ENCODE results near the gene MAST1. TPM values are rescaled to one million over a fixed set of nuclear protein-coding genes. Genes with fewer than 3 reads are reported as not detected.
"Not testable (repeated sequence)": the region's sequence is repeated elsewhere in the genome, so short reads cannot be mapped to it uniquely, and the experiment has no call there.

The MAST1 gene
- total RNA-seq, 2 donors from 2014 or later, result 5.8 to 6.0 TPM

- Mint-ChIP-seq H3K27ac (peak overlapping the region; percentile 96), H3K36me3 (ENCODE audit: insufficient read depth in 2 of 2) (peaks cover 10 to 17% of the 10 kb centered on the region in 2 donors), H3K9me3 (no peaks in the 10 kb centered on the region), H3K4me1 (ENCODE audit: low read depth) (peaks cover 34% of the 10 kb centered on the region), H3K27me3 (ENCODE audit: low read depth) (no peaks in the 10 kb centered on the region), H3K4me3 (peak overlapping the region; percentile 87 to 94)
- DNase-seq (no peak), ATAC-seq (replicated peaks in 1 of 2) (no peak)
Measured at GRCh38 chr19:12794971-12795381, 43.3 kb upstream of the MAST1 start.

- Mint-ChIP-seq H3K9me3 (no peaks in the 10 kb centered on the region), H3K4me3 (peak overlapping the region; percentile 87 to 94), H3K27me3 (ENCODE audit: low read depth) (no peaks in the 10 kb centered on the region), H3K27ac (peak overlapping the region; percentile 43), H3K4me1 (ENCODE audit: low read depth) (peaks cover 45% of the 10 kb centered on the region), H3K36me3 (ENCODE audit: insufficient read depth in 2 of 2) (peaks cover 5 to 14% of the 10 kb centered on the region in 2 donors)
- DNase-seq, result peak; percentile 76 to 79
- peak in 1 of 2 donors; percentile 7 for ATAC-seq (replicated peaks in 1 of 2)
Measured at GRCh38 chr19:12796146-12797071, 41.9 kb upstream of the MAST1 start.

GRCh38 chr19:12797141-12797587, 41.2 kb upstream of the MAST1 start:
- DNase-seq, result no peak
- Mint-ChIP-seq H3K27me3 (ENCODE audit: low read depth) (no peaks in the 10 kb centered on the region), H3K4me1 (ENCODE audit: low read depth) (peaks cover 47% of the 10 kb centered on the region), H3K9me3 (no peaks in the 10 kb centered on the region), H3K36me3 (ENCODE audit: insufficient read depth in 2 of 2) (peaks cover 5 to 11% of the 10 kb centered on the region in 2 donors), H3K27ac (no peak overlapping the region), H3K4me3 (no peak overlapping the region)
- ATAC-seq (replicated peaks in 1 of 2), result no peak

DNA sequence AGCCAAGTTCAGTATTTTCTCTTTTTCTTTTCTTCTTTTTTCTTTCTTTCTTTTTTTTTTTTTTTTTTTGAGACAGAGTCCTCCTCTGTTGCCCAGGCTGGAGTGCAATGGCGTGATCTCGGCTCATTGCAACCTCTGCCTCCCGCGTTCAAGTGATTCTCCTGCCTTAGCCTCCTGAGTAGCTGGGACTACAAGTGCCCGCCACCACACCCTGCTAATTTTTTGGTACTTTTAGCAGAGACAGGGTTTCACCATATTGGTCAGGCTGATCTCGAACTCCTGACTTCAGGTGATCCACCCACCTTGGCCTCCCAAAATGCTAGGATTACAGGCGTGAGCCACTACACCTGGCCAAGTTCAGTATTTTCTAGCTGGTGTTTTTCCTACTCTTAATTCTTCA, 40.7 kb upstream of the MAST1 start:
- DNase-seq; H3K9me3 Mint-ChIP-seq; ATAC-seq (replicated peaks in 1 of 2); H3K4me3 Mint-ChIP-seq; H3K27me3 Mint-ChIP-seq (ENCODE audit: low read depth): not testable (repeated sequence)
- Mint-ChIP-seq H3K36me3 (ENCODE audit: insufficient read depth in 2 of 2) (peaks cover 5 to 11% of the 10 kb centered on the region in 2 donors), H3K27ac (peak overlapping the region; percentile 68), H3K4me1 (ENCODE audit: low read depth) (peaks cover 51% of the 10 kb centered on the region)

GRCh38 chr19:12799742-12800465, 38.4 kb upstream of the MAST1 start:
- Mint-ChIP-seq H3K4me3 (peak overlapping the region; percentile 94), H3K27ac (no peak overlapping the region), H3K9me3 (no peaks in the 10 kb centered on the region), H3K4me1 (ENCODE audit: low read depth) (peaks cover 43% of the 10 kb centered on the region), H3K36me3 (ENCODE audit: insufficient read depth in 2 of 2) (peaks cover 1 to 5% of the 10 kb centered on the region in 2 donors), H3K27me3 (ENCODE audit: low read depth) (no peaks in the 10 kb centered on the region)
- DNase-seq (no peak), ATAC-seq (replicated peaks in 1 of 2) (no peak)

- Mint-ChIP-seq H3K4me1 (ENCODE audit: low read depth) (peaks cover 42% of the 10 kb centered on the region), H3K27ac (peak overlapping the region; percentile 68), H3K36me3 (ENCODE audit: insufficient read depth in 2 of 2) (peaks cover 1 to 5% of the 10 kb centered on the region in 2 donors), H3K9me3 (no peaks in the 10 kb centered on the region), H3K4me3 (peak overlapping the region; percentile 94), H3K27me3 (ENCODE audit: low read depth) (no peaks in the 10 kb centered on the region)
- DNase-seq (no peak), ATAC-seq (replicated peaks in 1 of 2) (no peak)
Measured at GRCh38 chr19:12800466-12800770, 37.9 kb upstream of the MAST1 start.

DNA sequence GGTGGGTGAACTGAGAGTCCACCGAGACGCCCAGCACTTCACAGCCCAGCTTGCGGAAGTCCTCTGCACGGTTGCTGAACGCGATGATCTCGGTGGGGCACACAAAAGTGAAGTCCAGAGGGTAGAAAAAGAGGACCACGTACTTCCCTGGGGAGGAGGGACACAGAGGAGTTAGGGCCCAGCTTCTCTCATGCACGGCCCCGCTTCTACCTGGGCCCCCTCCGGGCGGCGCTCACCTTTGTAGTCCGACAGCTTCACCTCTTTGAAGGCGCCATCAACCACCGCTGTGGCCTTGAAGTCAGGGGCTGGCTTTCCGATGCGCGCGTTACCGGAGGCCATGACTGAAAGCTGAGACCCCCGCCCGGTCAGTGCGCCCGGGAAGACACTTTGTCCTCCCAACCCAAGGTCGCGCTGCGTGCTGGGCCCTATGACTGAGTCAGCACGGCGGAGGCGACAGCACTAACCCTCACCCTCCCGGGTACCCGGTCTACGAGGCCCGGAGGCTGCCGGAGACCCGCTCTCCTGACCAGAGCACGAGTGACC, 37.3 kb upstream of the MAST1 start:
- DNase-seq, result peak; percentile 35 to 47
- H3K27ac Mint-ChIP-seq, result peak overlapping the region; percentile 87
- H3K4me1 Mint-ChIP-seq (ENCODE audit: low read depth), result peaks cover 41% of the 10 kb centered on the region
- no peaks in the 10 kb centered on the region for H3K9me3 Mint-ChIP-seq
- peaks cover 1 to 5% of the 10 kb centered on the region in 2 donors for H3K36me3 Mint-ChIP-seq (ENCODE audit: insufficient read depth in 2 of 2)
- no peaks in the 10 kb centered on the region for H3K27me3 Mint-ChIP-seq (ENCODE audit: low read depth)
- peak; percentile 31 to 32 for ATAC-seq (replicated peaks in 1 of 2)
- H3K4me3 Mint-ChIP-seq, result peak overlapping the region; percentile 94

GRCh38 chr19:12801466-12802266, 36.6 kb upstream of the MAST1 start, which contains the start of the genes PRDX2 and THSD8:
TSS of gene PRDX2 (minus strand) at chr19:12801800. CDS start at chr19:12801261, 539 bp downstream.
TSS of gene THSD8 (plus strand) at chr19:12802069. CDS start at chr19:12802072, 3 bp downstream.
- Mint-ChIP-seq H3K9me3 (no peaks in the 10 kb centered on the region), H3K4me1 (ENCODE audit: low read depth) (peaks cover 41% of the 10 kb centered on the region), H3K36me3 (ENCODE audit: insufficient read depth in 2 of 2) (peaks cover 1 to 7% of the 10 kb centered on the region in 2 donors), H3K27me3 (ENCODE audit: low read depth) (no peaks in the 10 kb centered on the region), H3K4me3 (peak within 1 kb of the TSS; percentile 94), H3K27ac (peak within 1 kb of the TSS; percentile 87)
- ATAC-seq (replicated peaks in 1 of 2) (peak; percentile 70 to 71), DNase-seq (peak; percentile 88 to 90)

DNA sequence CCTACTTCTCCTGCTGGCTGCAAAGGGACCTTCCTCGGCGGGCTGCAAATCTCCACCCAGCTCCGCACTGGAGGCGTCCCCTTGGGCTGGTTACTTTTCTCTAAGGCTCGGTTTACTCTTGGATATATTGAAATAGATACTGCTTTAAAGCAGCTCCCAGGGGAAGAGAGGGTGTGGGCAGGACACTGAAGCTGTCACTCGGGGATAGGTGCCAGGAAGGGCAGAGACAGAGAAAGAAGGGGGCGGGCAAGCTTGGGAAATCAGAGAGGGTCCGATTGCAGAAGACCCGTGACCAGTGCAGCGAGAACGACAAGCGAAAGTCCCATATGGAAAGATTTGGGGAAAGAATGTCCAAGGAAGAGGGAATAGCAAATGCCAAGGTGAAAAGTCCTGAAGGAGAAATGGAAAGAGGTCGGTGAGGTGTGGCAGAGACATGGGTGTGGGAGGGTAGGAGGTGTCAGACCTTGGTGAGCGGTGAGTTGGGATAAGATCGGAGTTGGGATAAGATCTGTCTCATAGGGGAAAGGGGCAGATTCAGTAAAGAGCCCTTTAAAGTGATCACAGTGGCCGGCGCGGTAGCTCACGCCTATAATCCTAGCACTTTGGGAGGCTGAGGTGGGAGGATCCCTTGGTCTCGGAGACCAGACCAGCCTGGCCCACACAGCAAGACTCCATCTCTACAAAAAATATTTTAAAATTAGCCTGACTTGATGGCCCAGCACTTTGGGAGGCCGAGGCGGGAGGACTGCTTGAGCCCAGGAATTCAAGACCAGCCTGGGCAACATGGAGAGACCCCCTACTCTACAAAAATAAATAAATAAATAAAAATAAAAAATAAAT, 35.8 kb upstream of the MAST1 start:
- peak overlapping the region; percentile 94 for H3K4me3 Mint-ChIP-seq
- H3K27ac Mint-ChIP-seq, result no peak overlapping the region
- peaks cover 47% of the 10 kb centered on the region for H3K4me1 Mint-ChIP-seq (ENCODE audit: low read depth)
- H3K36me3 Mint-ChIP-seq (ENCODE audit: insufficient read depth in 2 of 2), result peaks cover 1 to 10% of the 10 kb centered on the region in 2 donors
- DNase-seq (no peak), ATAC-seq (replicated peaks in 1 of 2) (no peak)
- H3K9me3 Mint-ChIP-seq, result no peaks in the 10 kb centered on the region
- H3K27me3 Mint-ChIP-seq (ENCODE audit: low read depth), result no peaks in the 10 kb centered on the region

DNA sequence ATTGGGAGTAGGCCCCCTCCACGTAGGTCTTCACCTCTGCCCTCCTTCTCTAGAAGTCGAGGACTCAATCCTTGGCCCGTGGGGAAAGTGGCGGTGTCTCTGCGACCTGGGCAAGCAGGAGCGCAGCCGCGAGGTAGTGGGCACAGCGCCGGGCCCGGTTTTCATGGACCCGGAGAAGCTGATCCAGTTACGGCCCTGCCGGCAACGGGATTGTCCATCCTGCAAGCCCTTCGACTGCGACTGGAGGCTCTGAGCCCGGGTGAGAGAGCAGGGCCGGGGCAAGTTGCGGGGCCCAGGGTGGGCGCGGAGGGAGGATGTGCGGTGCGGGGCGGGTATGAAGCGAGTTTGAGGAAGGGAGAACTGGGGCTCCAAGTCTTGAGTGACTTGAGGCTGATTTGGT, 34.3 kb upstream of the MAST1 start:
- H3K4me1 Mint-ChIP-seq (ENCODE audit: low read depth), result peaks cover 52% of the 10 kb centered on the region
- peaks cover 2 to 9% of the 10 kb centered on the region in 2 donors for H3K36me3 Mint-ChIP-seq (ENCODE audit: insufficient read depth in 2 of 2)
- no peaks in the 10 kb centered on the region for H3K9me3 Mint-ChIP-seq
- no peak for DNase-seq
- no peak overlapping the region for H3K27ac Mint-ChIP-seq
- ATAC-seq (replicated peaks in 1 of 2), result no peak
- H3K27me3 Mint-ChIP-seq (ENCODE audit: low read depth), result no peaks in the 10 kb centered on the region
- no peak overlapping the region for H3K4me3 Mint-ChIP-seq

DNA sequence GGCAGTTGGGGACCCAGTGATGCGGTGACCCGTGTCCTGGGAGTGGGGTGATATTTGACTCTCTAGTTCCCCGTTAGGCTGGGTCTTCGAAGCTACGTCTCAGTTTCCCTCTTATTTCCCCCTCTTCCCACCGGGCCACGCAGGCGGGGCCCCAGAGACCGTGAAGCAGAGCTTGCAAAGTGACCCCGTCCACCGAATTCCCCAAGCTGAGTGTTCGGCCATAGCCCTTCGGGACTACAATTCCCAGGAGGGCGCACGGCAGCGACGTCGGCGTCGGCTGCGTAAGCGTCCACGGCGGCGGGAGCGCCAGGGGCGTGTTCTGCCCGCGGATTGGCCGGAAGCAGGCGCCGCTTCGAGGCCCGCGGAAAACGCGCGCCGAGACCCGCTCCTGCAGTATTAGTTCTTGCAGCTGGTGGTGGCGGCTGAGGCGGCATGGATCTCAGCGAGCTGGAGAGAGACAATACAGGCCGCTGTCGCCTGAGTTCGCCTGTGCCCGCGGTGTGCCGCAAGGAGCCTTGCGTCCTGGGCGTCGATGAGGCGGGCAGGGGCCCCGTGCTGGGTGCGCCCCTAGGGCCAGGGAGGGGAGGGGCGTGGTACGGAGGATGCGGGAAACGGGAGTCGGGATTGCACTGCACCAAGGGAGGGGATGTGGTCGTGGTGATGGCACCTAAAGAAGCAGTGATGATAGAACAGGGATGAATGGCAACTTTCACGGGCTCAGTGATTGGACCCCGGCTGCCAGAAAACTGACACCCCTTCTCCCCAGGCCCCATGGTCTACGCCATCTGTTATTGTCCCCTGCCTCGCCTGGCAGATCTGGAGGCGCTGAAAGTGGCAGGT, 31.9 kb upstream of the MAST1 start, which contains the start of gene RNASEH2A:
TSS of gene RNASEH2A (plus strand) at position 343 of the 840 bp plus-strand sequence. CDS start at position 433, 90 bp downstream.
- H3K9me3 Mint-ChIP-seq, result no peaks in the 10 kb centered on the region
- peak; percentile 92 to 93 for DNase-seq
- H3K27ac Mint-ChIP-seq, result peak within 1 kb of the TSS; percentile 11
- peak within 1 kb of the TSS; percentile 86 to 98 for H3K4me3 Mint-ChIP-seq
- H3K4me1 Mint-ChIP-seq (ENCODE audit: low read depth), result peaks cover 37% of the 10 kb centered on the region
- ATAC-seq (replicated peaks in 1 of 2), result peak; percentile 88 to 90
- no peaks in the 10 kb centered on the region for H3K27me3 Mint-ChIP-seq (ENCODE audit: low read depth)
- H3K36me3 Mint-ChIP-seq (ENCODE audit: insufficient read depth in 2 of 2), result peaks cover 2 to 7% of the 10 kb centered on the region in 2 donors
